ENCODE measurements around the gene SYTL4. TPM values are rescaled to one million over a fixed set of nuclear protein-coding genes. Genes with fewer than 3 reads are reported as not detected.
A peak's percentile ranks its signal among the peaks of the same experiment; 100 is the strongest.

The SYTL4 gene
- total and polyA plus RNA-seq, 4 donors = 5.2 to 26.2 (median 10.2) TPM

GRCh38 chrX:100643956-100644860, 87.7 kb downstream of the SYTL4 start, which contains the start of gene SRPX2:
TSS of gene SRPX2 (plus strand) at chrX:100644199. CDS start at chrX:100646323, 2,124 bp downstream.
- Histone ChIP-seq H3K4me3 (ENCODE audit: low read depth in 1 of 3, low read length in 3 of 3) (no peak within 1 kb of the TSS), H3K36me3 (ENCODE audit: control insufficient read depth in 4 of 4, insufficient read depth in 3 of 4, low read depth in 1 of 4, low read length in 3 of 4) (no peaks in the 10 kb centered on the region), H3K9ac (ENCODE audit: low read depth in 1 of 2, low read length in 2 of 2) (no peak within 1 kb of the TSS), H3K27ac (ENCODE audit: low read depth in 1 of 2, low read length in 2 of 2) (peak within 1 kb of the TSS in 1 of 2 donors; percentile 31), H3K9me3 (ENCODE audit: control insufficient read depth in 4 of 4, low read length in 3 of 4) (no peaks in the 10 kb centered on the region), H3K4me1 (ENCODE audit: control insufficient read depth in 4 of 4, insufficient read depth in 4 of 4, low read length in 3 of 4) (peaks cover 4 to 24% (median 20%) of the 10 kb centered on the region in 4 donors), H3K27me3 (ENCODE audit: control insufficient read depth in 4 of 4, insufficient read depth in 4 of 4, low read length in 3 of 4) (peaks cover 0 to 7% (median 0%) of the 10 kb centered on the region in 4 donors)
- no peak for TF ChIP-seq SP1 (IDR thresholded peaks at IDR 0.05)
- TF ChIP-seq, protein P1, sequence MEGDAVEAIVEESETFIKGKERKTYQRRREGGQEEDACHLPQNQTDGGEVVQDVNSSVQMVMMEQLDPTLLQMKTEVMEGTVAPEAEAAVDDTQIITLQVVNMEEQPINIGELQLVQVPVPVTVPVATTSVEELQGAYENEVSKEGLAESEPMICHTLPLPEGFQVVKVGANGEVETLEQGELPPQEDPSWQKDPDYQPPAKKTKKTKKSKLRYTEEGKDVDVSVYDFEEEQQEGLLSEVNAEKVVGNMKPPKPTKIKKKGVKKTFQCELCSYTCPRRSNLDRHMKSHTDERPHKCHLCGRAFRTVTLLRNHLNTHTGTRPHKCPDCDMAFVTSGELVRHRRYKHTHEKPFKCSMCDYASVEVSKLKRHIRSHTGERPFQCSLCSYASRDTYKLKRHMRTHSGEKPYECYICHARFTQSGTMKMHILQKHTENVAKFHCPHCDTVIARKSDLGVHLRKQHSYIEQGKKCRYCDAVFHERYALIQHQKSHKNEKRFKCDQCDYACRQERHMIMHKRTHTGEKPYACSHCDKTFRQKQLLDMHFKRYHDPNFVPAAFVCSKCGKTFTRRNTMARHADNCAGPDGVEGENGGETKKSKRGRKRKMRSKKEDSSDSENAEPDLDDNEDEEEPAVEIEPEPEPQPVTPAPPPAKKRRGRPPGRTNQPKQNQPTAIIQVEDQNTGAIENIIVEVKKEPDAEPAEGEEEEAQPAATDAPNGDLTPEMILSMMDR (IDR thresholded peaks at IDR 0.05; ENCODE audit: low read depth, low read length, missing input control) = no peak
- TF ChIP-seq JUND (IDR thresholded peaks at IDR 0.05) = peak in 1 of 2 donors; percentile 28
- TF ChIP-seq GABPA (IDR thresholded peaks at IDR 0.05 in 1 of 2, conservative IDR thresholded peaks at IDR 0.05 in 1 of 2) = no peak
- 77% methylated on average over 11 of the region's 11 CpGs for WGBS
- DNase-seq (ENCODE audit: low spot score) = no peak

DNA sequence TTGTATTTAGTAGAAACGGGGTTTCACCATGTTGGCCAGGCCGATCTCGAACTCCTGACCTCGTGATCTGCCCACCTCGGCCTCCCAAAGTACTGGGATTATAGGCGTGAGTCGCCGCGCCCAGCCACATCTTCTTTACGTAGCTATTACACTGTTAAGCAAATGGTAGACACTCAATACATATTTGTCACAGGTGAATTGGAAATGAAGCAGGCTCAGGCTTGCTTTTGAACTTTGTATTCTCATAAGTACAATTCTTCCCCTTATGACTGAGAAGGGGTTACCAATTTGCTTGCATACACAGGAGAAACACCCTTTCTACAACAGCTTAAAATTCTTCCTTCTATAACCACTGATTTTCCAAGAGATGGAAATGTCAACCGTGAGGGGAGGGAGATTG, 88.7 kb downstream of the SYTL4 start:
- Histone ChIP-seq H3K27ac (ENCODE audit: low read depth in 1 of 2, low read length in 2 of 2) (no peak overlapping the region), H3K27me3 (ENCODE audit: control insufficient read depth in 4 of 4, insufficient read depth in 4 of 4, low read length in 3 of 4) (peaks cover 0 to 7% (median 0%) of the 10 kb centered on the region in 4 donors), H3K4me3 (ENCODE audit: low read depth in 1 of 3, low read length in 3 of 3) (no peak overlapping the region), H3K9me3 (ENCODE audit: control insufficient read depth in 4 of 4, low read length in 3 of 4) (no peaks in the 10 kb centered on the region), H3K9ac (ENCODE audit: low read depth in 1 of 2, low read length in 2 of 2) (no peak overlapping the region), H3K4me1 (ENCODE audit: control insufficient read depth in 4 of 4, insufficient read depth in 4 of 4, low read length in 3 of 4) (peaks cover 2 to 15% (median 12%) of the 10 kb centered on the region in 4 donors), H3K36me3 (ENCODE audit: control insufficient read depth in 4 of 4, insufficient read depth in 3 of 4, low read depth in 1 of 4, low read length in 3 of 4) (no peaks in the 10 kb centered on the region)
- WGBS = 97% methylated on average over 11 of the region's 11 CpGs
- no peak for TF ChIP-seq FOXA1 (IDR thresholded peaks at IDR 0.05)
- no peak for TF ChIP-seq FOXA2 (IDR thresholded peaks at IDR 0.05)
- TF ChIP-seq, protein P2, sequence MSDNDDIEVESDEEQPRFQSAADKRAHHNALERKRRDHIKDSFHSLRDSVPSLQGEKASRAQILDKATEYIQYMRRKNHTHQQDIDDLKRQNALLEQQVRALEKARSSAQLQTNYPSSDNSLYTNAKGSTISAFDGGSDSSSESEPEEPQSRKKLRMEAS (IDR thresholded peaks at IDR 0.05) = no peak
- TF ChIP-seq RAD21 (IDR thresholded peaks at IDR 0.05) = no peak
- no peak for TF ChIP-seq HNF4G (IDR thresholded peaks at IDR 0.05)
- no peak for TF ChIP-seq SP1 (IDR thresholded peaks at IDR 0.05)
- no peak for TF ChIP-seq TAF1 (conservative IDR thresholded peaks at IDR 0.05)
- TF ChIP-seq HNF4A (conservative IDR thresholded peaks at IDR 0.05) = no peak
- DNase-seq (ENCODE audit: low spot score) = no peak

DNA sequence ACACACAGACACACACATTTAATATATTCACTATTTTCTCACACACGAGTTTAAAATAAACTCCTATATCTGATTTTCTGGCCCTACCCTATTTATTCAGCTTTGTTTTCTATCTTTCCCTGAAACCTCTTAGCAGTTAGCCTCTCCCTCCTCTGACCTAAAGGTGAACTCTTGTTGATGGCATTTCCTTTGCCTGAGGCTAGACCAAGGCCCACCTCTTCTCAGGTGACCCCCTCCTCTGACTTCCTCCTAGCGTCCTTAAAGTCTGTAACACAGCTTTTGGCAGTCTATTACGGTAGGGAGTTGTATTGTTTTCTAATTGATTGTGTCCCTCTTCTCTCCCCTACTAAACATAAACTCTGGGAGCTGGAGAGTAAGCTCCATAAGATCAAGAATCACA, 89.6 kb downstream of the SYTL4 start:
- H3K27me3 ChIP-seq (ENCODE audit: control insufficient read depth in 4 of 4, insufficient read depth in 4 of 4, low read length in 3 of 4) = peaks cover 0 to 7% (median 0%) of the 10 kb centered on the region in 4 donors
- TF ChIP-seq HNF4A (conservative IDR thresholded peaks at IDR 0.05) (no peak), FOXA1 (IDR thresholded peaks at IDR 0.05) (no peak), FOXA2 (IDR thresholded peaks at IDR 0.05) (no peak), REST (IDR thresholded peaks at IDR 0.05) (no peak), GABPA (IDR thresholded peaks at IDR 0.05 in 1 of 2, conservative IDR thresholded peaks at IDR 0.05 in 1 of 2) (no peak), JUND (IDR thresholded peaks at IDR 0.05) (no peak), SP1 (IDR thresholded peaks at IDR 0.05) (no peak), TAF1 (conservative IDR thresholded peaks at IDR 0.05) (no peak), YY1 (IDR thresholded peaks at IDR 0.05) (no peak), RAD21 (IDR thresholded peaks at IDR 0.05) (no peak)
- TF ChIP-seq, protein P1 (IDR thresholded peaks at IDR 0.05; ENCODE audit: low read depth, low read length, missing input control) = no peak
- TF ChIP-seq, protein P2 (IDR thresholded peaks at IDR 0.05) = no peak
- no peak overlapping the region for H3K27ac ChIP-seq (ENCODE audit: low read depth in 1 of 2, low read length in 2 of 2)

More for the DNA sequence above, 89.6 kb downstream of the SYTL4 start:
- peaks cover 2 to 5% (median 5%) of the 10 kb centered on the region in 4 donors for H3K4me1 ChIP-seq (ENCODE audit: control insufficient read depth in 4 of 4, insufficient read depth in 4 of 4, low read length in 3 of 4)
- 81% methylated on average over 3 of the region's 3 CpGs for WGBS
- DNase-seq (ENCODE audit: low spot score) = no peak
- H3K4me3 ChIP-seq (ENCODE audit: low read depth in 1 of 3, low read length in 3 of 3) = no peak overlapping the region
- no peaks in the 10 kb centered on the region for H3K36me3 ChIP-seq (ENCODE audit: control insufficient read depth in 4 of 4, insufficient read depth in 3 of 4, low read depth in 1 of 4, low read length in 3 of 4)
- H3K9ac ChIP-seq (ENCODE audit: low read depth in 1 of 2, low read length in 2 of 2) = no peak overlapping the region
- H3K9me3 ChIP-seq (ENCODE audit: control insufficient read depth in 4 of 4, low read length in 3 of 4) = no peaks in the 10 kb centered on the region
